ENCODE measurements around the gene ZKSCAN2.

ZKSCAN2 gene

DNA sequence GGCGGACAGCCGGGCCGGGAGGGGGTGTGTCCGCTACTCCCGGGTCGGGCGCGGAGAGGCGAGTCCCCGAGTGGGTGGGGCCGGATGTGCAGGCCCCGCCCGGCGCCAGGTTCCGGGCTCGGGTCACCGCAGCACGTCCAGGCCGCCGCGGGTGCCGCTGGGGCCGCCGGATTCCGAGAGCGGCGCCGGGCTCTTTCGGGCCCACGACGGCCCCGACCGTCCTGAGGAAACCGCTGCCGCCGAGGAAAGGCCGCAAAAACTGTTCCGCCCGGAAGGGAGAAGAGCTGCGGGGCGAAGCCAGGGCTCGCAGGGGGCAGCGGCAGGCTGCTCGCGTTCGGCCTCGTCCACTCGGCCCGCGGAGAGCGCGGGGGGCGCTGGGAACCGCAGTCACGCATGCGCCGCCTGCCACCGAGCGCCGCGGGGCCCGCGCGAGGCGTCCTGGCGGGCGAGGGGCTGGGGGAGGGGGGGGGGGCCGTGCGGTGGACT lies at the start of gene ZKSCAN2:
Gene ZKSCAN2, minus strand, starts transcription at position 376 of the 486 bp plus-strand sequence. CDS start 718 bp downstream, outside the sequence.
- DNase-seq, result peak; percentile 75 to 94 (median 92)

DNA sequence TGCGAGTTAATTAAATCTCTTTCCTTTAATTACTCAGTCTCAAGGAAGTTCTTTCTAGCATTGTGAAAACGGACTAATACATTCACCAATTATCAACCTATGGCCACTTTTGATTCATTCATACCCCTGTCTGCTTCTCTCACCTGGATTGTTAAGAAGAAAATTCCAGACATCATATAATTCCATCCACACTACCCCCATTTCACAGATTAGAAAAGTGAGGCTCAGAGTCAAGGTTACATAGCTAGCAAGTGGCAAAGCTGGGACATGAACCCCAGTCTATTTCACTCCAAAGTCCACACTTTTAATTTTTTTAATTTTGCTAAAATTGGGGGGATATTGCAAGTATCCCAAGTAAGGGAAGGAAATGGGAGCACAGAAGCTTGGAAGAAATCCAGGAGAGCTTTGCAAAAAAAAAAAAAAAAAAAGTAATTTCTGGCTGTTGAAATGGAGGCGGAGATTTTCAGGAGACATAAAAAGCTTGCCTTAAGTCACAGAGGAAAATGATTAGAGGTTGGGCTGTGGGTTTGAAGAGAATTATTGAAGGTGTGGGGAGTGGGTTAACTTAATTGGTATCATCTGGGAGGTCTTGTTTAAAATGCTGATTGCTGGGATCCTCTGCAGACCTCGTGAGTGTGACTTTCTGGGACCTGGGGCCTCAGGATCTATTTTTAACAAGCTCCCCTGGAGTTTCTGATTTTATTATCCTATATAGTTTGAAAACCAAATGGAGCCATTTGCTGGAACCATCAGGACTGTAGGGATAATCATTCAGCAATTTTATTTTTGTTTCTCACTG lies 42.3 kb upstream of the ZKSCAN2 start:
- DNase-seq, result no peak

DNA sequence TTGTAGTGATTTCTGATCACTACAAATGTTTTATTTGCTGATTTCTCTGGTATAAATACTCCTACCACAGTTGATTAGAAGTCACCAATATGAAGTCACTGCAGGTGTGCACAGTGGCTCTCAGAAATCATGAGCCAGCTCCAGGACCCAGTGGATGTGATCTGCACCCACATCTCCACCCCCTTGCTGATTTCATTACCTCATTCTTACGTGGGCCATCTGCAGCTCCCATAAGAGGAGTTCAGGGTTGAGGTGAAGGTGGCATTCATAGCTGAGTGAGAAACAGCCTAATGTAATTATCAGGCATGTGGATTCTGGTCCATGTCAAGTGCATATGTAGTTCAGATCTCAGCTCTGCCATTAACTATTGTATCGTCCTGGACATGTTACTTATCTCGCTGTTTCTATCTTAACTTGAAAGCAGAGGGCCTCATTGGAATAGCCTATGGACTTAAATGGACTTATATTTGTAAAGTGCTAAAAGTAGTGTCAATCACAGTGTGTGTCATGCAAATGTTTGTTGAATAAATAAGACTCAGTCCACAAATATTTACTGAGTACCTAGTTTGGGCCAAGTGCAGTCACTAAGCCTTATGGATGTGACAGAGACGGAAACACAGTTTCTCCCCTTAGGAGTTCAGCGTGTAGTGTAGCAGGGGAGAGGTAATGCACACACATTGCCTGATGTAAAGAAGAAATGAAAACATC lies 40.7 kb upstream of the ZKSCAN2 start:
- DNase-seq, result no peak

DNA sequence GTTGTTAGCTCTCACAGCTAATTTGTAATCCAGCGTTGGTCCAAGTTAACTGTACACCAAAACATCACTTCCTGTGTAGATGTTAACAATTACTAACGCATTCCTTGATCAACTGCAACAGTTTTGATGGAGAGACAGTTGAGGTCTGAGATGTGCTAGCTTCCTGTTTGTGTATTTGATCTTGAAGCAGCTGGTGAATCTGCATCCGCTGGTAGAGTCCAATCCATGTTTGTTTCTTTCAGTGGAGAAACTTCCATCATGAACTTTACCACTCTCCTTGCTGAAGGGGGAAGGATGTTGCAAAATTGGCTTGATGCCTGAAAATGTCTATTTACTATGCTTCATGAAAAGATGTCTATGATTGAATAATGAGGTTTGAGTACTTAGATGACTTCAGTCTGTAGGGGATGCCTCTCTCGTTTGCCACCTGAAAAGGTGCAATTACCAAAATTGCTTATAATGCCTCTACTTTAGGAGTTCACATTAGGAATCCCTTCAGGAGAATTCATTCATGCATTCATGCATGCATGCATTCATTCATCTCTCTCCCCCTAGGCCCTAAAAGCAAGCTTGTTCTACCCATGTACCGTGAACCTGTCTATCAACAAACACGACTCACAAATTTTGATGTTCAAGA lies 39.6 kb upstream of the ZKSCAN2 start:
- DNase-seq, result no peak

DNA sequence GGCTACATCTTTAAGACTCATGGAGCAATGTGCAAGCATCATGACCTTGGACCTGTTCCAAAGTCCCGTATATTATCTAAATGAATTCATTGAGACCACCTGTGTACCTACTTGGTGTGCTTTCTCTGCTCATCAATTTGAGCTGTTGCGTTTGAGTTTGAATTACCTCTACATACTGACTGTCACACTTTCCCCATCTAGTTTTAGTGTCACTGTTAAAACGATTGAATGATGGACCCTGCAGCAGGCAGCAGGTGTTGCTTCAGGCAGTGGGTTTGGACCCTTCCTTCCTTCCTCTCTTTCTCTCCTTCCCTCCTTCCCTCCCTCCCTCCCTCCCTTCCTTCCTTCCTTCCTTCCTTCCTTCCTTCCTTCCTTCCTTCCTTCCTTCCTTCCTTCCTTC lies 33.9 kb upstream of the ZKSCAN2 start:
- no peak for DNase-seq

DNA sequence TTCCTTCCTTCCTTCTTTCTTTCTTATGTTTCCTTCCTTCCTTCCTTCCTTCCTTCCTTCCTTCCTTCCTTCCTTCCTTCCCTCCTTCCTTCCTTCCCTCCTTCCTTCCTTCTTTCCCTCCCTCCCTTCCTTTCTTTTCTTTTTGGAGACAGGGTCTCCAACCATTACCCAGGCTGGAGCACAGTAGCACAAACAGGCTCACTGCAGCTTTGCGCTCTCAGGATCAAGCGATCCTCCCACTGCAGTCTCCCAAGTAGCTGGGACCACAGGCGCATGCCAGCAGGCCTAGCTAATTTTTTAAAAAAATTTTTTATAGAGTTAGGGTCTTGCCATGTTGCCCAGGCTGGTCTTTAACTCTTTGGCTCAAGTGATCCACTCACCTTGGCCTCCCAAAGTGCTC lies 31.8 kb upstream of the ZKSCAN2 start:
- no peak for DNase-seq

- DNase-seq, result no peak
These were observed 21.8 kb upstream of the ZKSCAN2 start for GRCh38 chr16:25279491-25279890.

GRCh38 chr16:25271421-25271820 lies 13.8 kb upstream of the ZKSCAN2 start:
- DNase-seq, result no peak

DNA sequence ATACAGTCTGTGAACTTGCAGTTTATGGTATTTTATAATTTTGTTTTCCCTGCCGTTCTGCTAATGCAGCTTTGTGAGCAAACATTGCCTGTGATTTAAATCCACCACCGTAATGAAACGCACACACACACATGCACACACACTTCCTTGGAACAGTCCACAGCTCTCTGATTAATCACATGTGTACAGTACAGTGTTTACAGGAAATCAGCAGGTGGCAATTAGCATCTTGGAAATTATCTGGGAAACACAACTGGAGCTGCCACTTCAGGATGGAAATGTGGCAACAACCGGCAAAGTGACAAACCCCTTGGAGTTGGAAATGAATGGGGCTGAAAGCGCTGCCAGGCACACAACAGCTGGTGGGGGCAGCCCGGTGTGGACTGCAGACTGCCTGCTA lies 12.9 kb upstream of the ZKSCAN2 start:
- peak in 2 of 3 experiments; percentile 57 to 84 for DNase-seq

DNA sequence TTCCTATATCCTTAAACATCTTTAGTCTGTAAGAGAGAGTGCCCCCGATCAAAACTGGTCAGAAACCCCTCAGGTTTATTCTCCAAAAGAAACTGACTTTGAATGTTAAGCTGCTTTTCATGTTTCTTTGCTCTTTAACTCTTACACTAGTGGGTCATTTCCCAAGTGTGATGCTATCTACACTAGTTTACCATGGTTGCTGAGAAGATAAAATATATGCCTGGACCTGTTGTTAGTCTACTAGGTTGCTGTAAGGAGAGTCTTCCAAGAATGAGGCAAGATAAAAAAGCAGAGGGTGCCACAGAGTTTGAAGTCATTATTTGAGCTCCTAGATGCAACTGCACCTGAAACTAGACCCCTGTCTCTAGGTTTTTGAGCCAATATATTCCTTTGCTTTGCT lies 12.2 kb upstream of the ZKSCAN2 start:
- DNase-seq, result no peak

DNA sequence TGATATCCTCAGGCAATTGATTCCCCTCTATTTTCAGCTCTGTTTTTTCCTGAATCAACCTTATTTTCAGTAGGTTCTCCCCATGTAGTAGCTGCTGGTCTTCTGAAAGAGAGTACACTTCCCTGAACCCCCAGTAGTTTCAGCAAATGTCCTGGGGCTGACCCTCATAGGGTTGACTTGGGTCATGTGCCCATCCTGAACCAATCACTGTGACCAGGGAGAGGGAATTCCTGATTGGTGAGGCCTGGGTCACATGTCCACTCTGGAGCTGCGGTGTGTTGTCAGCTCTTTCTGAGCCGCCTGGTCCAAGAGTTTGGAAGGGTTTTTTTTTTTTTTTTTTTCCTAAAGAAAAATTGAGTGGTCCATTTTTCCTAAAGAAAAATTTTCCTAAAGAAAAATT lies 8.3 kb upstream of the ZKSCAN2 start:
- no peak for DNase-seq

DNA sequence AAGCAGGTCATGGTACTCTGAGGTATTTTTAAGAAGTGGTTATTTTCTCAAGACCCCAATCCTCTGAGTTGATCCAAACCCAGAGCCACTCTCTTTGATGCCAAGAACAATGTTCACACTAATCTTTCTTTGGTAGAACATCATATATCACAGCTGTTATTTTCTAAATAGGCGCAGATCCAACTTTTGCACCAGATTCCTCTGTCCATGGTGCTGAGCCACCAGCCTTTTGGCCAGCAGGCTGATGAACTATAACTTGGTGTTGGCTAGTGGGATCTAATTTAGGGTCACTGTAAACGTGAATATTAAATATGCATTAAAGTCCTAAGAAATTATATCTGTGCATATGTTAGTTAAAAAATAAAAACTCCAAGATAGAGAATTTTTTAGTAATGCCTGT lies 7.0 kb upstream of the ZKSCAN2 start:
- no peak for DNase-seq

DNA sequence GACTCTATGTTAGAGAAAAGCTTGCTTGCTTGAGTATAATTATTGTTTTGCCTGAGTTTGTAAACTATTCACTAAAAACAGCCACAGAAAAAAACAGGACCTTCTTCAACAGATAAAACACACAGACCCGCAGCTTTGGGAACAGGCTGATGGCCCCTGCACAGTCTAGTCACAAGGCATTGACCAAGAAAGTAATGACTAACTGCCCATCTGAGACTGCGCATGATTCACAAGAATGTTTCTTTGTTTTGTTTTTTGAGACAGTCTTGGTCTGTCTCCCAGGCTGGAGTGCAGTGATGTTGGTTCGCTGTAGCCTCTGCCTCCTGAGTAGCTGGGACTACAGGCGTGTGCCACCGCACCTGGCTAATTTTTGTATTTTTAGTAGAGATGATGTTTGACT lies 2.8 kb upstream of the ZKSCAN2 start:
- no peak for DNase-seq

DNA sequence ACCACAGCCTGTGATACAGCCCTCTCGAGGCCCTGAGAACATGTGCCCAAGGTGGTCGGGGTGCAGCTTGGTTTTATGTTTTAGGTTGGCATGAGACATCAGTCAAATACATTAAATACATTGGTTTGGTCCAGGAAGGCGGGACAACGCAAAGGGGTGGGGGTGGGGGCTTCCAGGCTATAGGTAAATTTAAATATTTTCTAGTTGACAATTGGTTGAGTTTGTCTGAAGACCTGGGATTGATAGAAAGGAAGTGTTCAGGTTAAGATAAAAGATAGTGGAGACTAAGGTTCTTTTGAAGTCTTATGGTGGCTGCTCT lies 1.2 kb upstream of the ZKSCAN2 start:
- no peak for DNase-seq

DNA sequence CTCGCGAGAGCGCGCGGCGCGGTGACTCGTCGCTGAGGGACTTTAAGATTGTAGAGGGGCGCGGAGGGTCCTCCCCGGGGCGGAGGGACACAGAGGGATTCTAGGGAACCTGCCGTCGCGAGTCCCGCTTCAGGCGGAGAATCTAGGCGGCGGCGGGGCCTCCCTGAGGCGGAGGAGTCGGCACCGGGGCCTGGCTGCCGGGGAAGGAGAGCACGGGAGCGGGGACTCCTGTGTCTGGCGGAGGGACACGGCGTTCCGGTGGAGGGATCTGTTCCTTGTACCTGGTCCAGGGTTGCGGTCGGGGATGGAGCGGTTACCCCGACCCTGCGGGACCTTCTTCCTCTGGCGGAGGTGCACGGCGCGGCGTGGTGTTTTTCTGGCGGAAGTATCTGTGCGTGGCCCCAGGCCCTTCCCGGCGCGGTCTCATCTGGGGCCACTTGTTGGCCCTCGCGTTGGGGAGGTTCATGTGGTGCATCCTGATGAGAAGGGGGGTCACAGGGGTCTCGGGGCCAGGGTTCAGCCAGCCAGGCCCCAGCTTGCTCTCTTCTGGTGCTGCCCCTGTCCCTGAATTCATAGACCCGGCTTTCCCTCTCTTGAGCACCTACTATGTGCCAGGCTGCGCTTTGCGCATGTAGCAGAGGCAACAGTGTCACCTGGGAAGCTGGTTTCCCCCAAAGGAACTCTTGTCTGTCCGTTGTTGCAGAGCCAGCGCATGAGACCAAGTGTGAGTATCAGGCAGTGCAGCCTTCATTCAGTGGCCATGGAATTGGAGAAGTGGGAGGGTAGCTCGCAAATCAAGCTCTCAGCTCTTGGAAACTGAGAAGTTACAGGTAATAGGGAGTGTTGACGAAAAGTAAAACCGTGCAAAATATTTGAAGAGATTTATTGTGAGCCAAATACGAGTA lies 563 bp upstream of the ZKSCAN2 start:
- DNase-seq, result peak; percentile 62 to 95 (median 95)

- peak in 1 of 3 experiments; percentile 77 for DNase-seq
These were observed 763 bp downstream of the ZKSCAN2 start for GRCh38 chr16:25256695-25257469.

DNA sequence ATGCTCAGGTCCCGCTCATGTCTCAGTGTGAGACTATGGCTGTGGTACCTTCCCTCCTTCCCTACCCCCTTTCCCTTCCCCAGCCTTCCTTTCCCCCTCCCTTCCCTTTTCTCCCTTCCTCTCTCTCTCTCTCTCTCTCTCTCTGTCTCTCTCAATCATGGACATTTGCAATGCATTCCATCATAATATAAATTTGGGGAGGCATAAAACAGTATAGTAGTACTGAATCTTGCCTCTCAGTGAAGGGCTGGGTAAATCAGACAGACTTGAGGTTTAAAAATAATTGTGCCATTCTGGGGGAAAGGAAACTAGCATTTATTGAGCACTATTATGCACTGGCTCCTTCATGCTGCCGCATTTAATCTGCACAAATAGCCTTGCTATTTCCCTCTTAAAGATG lies 4.3 kb downstream of the ZKSCAN2 start:
- DNase-seq, result no peak

DNA sequence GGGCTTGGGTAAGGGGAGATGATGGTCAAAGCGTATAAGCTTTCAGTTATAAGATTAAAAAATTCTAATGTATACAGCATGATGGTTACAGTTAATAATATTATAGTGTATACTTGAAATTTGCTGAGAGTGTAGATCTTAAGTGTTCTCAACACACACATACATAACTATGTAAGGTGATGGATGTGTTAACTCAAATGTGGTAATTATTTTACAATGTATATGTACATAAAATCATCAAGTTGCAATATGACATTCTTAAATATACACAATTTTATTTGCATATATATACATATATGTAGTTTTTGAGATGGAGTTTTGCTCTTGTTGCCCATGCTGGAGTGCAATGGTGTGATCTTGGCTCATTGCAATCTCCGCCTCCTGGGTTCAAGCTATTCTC lies 7.2 kb downstream of the ZKSCAN2 start:
- DNase-seq, result no peak

DNA sequence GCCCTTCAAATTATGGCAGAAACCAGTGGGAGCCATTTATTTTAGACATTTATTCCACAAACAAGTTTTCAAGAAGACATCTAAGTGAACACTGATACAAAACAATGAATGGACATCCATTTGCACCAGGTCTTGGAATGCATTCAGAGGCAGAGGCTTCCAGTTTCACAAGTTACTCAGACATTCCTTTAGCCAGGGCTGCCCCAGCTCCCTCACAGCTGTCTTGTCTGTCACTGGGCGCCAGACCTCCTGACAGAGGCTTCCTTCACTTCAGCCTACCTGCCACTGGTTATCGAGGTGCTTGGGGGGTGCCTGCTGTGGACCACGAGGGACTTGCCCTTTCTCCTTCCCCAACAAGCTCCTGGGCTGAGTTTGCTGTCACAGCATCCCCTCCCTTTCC lies 21.7 kb downstream of the ZKSCAN2 start:
- no peak for DNase-seq

- no peak for DNase-seq
These were observed 29.3 kb downstream of the ZKSCAN2 start for GRCh38 chr16:25228372-25228771.

DNA sequence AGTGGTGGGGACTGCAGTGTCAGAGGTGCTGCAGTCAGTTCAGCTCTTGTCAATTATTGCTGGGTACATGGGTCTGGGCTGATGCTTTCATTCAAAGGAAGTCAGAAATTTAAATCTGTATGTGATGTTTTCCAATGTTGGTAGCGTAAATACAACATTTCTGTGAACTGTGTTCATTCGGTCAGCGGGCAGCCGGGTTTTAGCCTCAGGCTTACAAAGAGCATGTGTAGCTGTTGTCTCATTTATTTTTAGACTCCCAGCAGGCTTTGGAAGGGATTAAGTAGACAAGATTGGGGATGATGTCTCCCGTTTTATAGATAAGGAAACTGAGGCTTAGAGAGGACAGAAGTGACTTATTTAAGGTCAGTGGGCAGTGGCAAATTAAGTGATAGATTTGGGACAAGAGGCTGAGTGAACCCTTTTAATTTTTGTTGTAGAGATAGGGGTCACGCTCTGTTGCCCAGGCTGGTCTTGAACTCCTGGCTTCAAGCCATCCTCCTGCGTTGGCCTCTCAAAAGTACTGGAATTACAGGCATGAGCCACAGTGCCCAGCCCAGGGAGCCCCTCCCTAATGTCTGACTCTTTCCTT lies 32.8 kb downstream of the ZKSCAN2 start:
- DNase-seq, result no peak

GRCh38 chr16:25223964-25224363 lies 33.7 kb downstream of the ZKSCAN2 start:
- DNase-seq, result no peak

All from NCI-H1417 (cell line).